NCI-H2107 treated with DMSO at 0.1 percent for 48 hours (cell line): Measurements from ENCODE around the gene HDDC3.
A peak's percentile ranks its signal among the peaks of the same experiment; 100 is the strongest.

Source experiments
- DNase-seq: peaks from one replicate; lab custom pipeline; 2025; ENCODE audit not compliant: unreplicated experiment; lab: John Stamatoyannopoulos, UW

Gene HDDC3

GRCh38 chr15:90931828-90932659 is at the start of gene HDDC3:
Gene HDDC3 (minus strand): TSS chr15:90932549. CDS start chr15:90932540, 9 bp downstream.
- peak; percentile 69 for DNase-seq

GRCh38 chr15:90982135-90982534 is 49.8 kb upstream of the HDDC3 start:
- DNase-seq, result no peak

GRCh38 chr15:90981681-90982080 is 49.3 kb upstream of the HDDC3 start:
- DNase-seq, result no peak

- no peak for DNase-seq
Measured at GRCh38 chr15:90979582-90979981, 47.2 kb upstream of the HDDC3 start.

- no peak for DNase-seq
Measured at GRCh38 chr15:90974216-90974615, 41.9 kb upstream of the HDDC3 start.

GRCh38 chr15:90972133-90972532 is 39.8 kb upstream of the HDDC3 start:
- DNase-seq, result no peak

- no peak for DNase-seq
Measured at GRCh38 chr15:90970274-90970673, 37.9 kb upstream of the HDDC3 start.

GRCh38 chr15:90968434-90968833 is 36.1 kb upstream of the HDDC3 start:
- no peak for DNase-seq

- DNase-seq, result no peak
Measured at GRCh38 chr15:90967206-90967605, 34.9 kb upstream of the HDDC3 start.

GRCh38 chr15:90966262-90966661 is 33.9 kb upstream of the HDDC3 start:
- no peak for DNase-seq

GRCh38 chr15:90962021-90962420 is 29.7 kb upstream of the HDDC3 start:
- no peak for DNase-seq

- DNase-seq, result no peak
Measured at GRCh38 chr15:90960298-90961091, 28.1 kb upstream of the HDDC3 start.

- no peak for DNase-seq
Measured at GRCh38 chr15:90959894-90960293, 27.5 kb upstream of the HDDC3 start.

- no peak for DNase-seq
Measured at GRCh38 chr15:90959028-90959595, 26.8 kb upstream of the HDDC3 start.

- no peak for DNase-seq
Measured at GRCh38 chr15:90957791-90958190, 25.4 kb upstream of the HDDC3 start.

- DNase-seq, result no peak
Measured at GRCh38 chr15:90957031-90957790, 24.9 kb upstream of the HDDC3 start.

GRCh38 chr15:90956274-90957030 is 24.1 kb upstream of the HDDC3 start:
- peak; percentile 7 for DNase-seq

- no peak for DNase-seq
Measured at GRCh38 chr15:90955624-90956273, 23.4 kb upstream of the HDDC3 start.

GRCh38 chr15:90954712-90955623 is 22.6 kb upstream of the HDDC3 start, which contains the start of gene RCCD1:
Gene RCCD1 (plus strand): TSS chr15:90954884. CDS start chr15:90956735, 1,851 bp downstream.
- no peak for DNase-seq
